Breast epithelium (tissue), 4 donors: ENCODE measurements around the gene EGLN1. TPM values are rescaled to one million over a fixed set of nuclear protein-coding genes. Genes with fewer than 3 reads are reported as not detected.

Experiments
- DNase-seq, 2 donors: peaks; one replicate each; pipeline ENCODE4 v3.0.0-alpha.2; 2019; ENCODE audit warnings: low spot score in 2 of 2
- H3K27ac ChIP-seq, 2 donors: fragments of 200-600 bp; sonication (generic) in 1 of 2; one replicate each; pipeline ENCODE4 v1.5.1; 2016 to 2019; ENCODE audit warnings: mild to moderate bottlenecking in 1 of 2
- H3K27me3 ChIP-seq, 2 donors: fragments of 200-600 bp; sonication (generic) in 1 of 2; one replicate each; pipeline versions ENCODE4 v1.5.1 to v1.6.0; 2017 to 2019; ENCODE audit warnings: control low read depth in 1 of 2, mild to moderate bottlenecking in 1 of 2
- H3K36me3 ChIP-seq: fragments of 200-600 bp; one replicate; pipeline ENCODE4 v1.5.1; 2019
- H3K4me1 ChIP-seq, 2 donors: fragments of 200-600 bp; sonication (generic); one replicate each; pipeline ENCODE4 v1.5.1; 2016 to 2019; ENCODE audit warnings: control low read depth in 1 of 2
- H3K4me3 ChIP-seq, 3 donors: fragments of 200-600 bp; sonication (generic); 1 replicate in 2 of 3; 2 replicates in 1 of 3; pipeline ENCODE4 v1.5.1; 2016 to 2019; ENCODE audit warnings: mild to moderate bottlenecking in 3 of 3, moderate library complexity in 2 of 3
- H3K9me3 ChIP-seq, 2 donors: fragments of 200-600 bp; sonication (generic) in 1 of 2; one replicate each; pipeline ENCODE4 v1.5.1; 2016 to 2019; ENCODE audit warnings: control low read depth in 1 of 2
- CTCF ChIP-seq, 3 donors: fragments of 450-650 bp; IDR thresholded peaks; one replicate each; pipeline ENCODE4 v1.5.1; 2016 to 2017; ENCODE audit warnings: antibody characterized with exemption in 3 of 3, mild to moderate bottlenecking in 3 of 3, moderate library complexity in 3 of 3
- POLR2A ChIP-seq: fragments of 450-650 bp; IDR thresholded peaks from one replicate; pipeline ENCODE4 v1.6.1; 2016; ENCODE audit warnings: antibody characterized with exemption, mild to moderate bottlenecking, moderate library complexity
- POLR2AphosphoS5 ChIP-seq, 3 donors: sonication (generic); formaldehyde crosslinking; IDR thresholded peaks; one replicate each; pipeline ENCODE4 v1.6.1; 2017; ENCODE audit warnings: antibody characterized with exemption in 3 of 3
- intact Hi-C: fragments of 100-400 bp; cut with DNase I; formaldehyde crosslinking; loops from one replicate; pipeline ENCODE4 v1.15.1; 2023; ENCODE audit warnings: low total_unique reads
- total RNA-seq, 3 donors: library from RNA; depleted of rRNA; stranded (reverse); fragments of >200 nt; gene quantifications; one replicate each; pipeline ENCODE4 v1.1.0, GENCODE V29; 2016

EGLN1 gene
- total RNA-seq, 3 donors from 2014 or later, result 33.8 to 45.6 (median 38.1) TPM

GRCh38 chr1:231411036-231411531 is 11.0 kb downstream of the EGLN1 start:
- intact Hi-C loops, result no loop called here
- H3K4me1 ChIP-seq, result no peaks in the 10 kb centered on the region

DNA sequence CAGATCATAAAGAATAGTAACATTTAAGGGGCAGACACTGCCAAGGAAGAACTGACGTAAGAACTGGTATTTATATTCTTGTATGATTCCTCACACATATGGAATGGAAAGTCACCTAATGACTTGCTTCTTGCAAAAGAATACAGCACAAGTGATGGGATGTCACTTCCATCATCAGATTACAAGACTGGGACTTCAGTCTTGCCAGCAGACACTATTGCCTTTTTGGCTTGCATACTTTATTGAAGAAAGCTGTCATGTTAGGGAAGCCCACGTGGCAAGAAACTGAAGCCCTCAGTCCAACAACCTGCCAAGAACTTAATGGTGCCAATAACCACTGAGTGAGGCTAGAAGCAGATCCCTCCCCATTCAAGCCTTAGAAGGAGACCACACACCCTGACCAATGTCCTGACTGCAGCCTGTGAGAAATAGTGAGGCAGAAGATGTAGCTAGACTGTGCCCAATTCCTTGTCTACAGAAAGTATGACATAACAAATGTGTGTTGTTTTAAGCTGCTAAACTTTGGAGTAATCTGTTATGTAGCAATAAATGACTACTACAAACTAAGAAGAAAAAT is 12.0 kb downstream of the EGLN1 start:
- Histone ChIP-seq H3K27me3 (no peaks in the 10 kb centered on the region), H3K9me3 (no peaks in the 10 kb centered on the region), H3K36me3 (no peaks in the 10 kb centered on the region), H3K4me3 (no peak overlapping the region), H3K27ac (no peak overlapping the region), H3K4me1 (peaks cover 0 to 5% of the 10 kb centered on the region in 2 donors)
- intact Hi-C loops, result no loop called here
- TF ChIP-seq POLR2A (no peak), POLR2AphosphoS5 (IDR thresholded peaks at IDR 0.05) (no peak), CTCF (IDR thresholded peaks at IDR 0.05) (no peak)
- DNase-seq, result no peak

More at GRCh38 chr1:231411036-231411531, 11.0 kb downstream of the EGLN1 start:
- Histone ChIP-seq H3K9me3 (no peaks in the 10 kb centered on the region), H3K36me3 (no peaks in the 10 kb centered on the region), H3K27me3 (no peaks in the 10 kb centered on the region), H3K27ac (no peak overlapping the region), H3K4me3 (no peak overlapping the region)
- TF ChIP-seq CTCF (IDR thresholded peaks at IDR 0.05), result no peak
- no peak for TF ChIP-seq POLR2AphosphoS5 (IDR thresholded peaks at IDR 0.05)
- no peak for TF ChIP-seq POLR2A
- no peak for DNase-seq

- intact Hi-C loops, result no loop called here
These were observed 13.5 kb downstream of the EGLN1 start for GRCh38 chr1:231408528-231409094.

GRCh38 chr1:231407547-231408396 is 14.3 kb downstream of the EGLN1 start:
- intact Hi-C loops, result no loop called here
- peaks cover 0 to 5% of the 10 kb centered on the region in 2 donors for H3K4me1 ChIP-seq
- DNase-seq, result no peak
- no peaks in the 10 kb centered on the region for H3K27me3 ChIP-seq
- peak overlapping the region in 1 of 3 donors; percentile 14 for H3K4me3 ChIP-seq
- H3K27ac ChIP-seq, result peak overlapping the region; percentile 39 to 54
- no peaks in the 10 kb centered on the region for H3K36me3 ChIP-seq
- H3K9me3 ChIP-seq, result no peaks in the 10 kb centered on the region
- TF ChIP-seq POLR2AphosphoS5 (IDR thresholded peaks at IDR 0.05) (no peak), POLR2A (no peak), CTCF (IDR thresholded peaks at IDR 0.05) (no peak)

More at GRCh38 chr1:231408528-231409094, 13.5 kb downstream of the EGLN1 start:
- H3K4me3 ChIP-seq, result no peak overlapping the region
- H3K4me1 ChIP-seq, result peaks cover 0 to 5% of the 10 kb centered on the region in 2 donors
- DNase-seq, result no peak
- H3K27ac ChIP-seq, result peak overlapping the region; percentile 39 to 54
- H3K9me3 ChIP-seq, result no peaks in the 10 kb centered on the region
- no peaks in the 10 kb centered on the region for H3K27me3 ChIP-seq
- no peak for TF ChIP-seq CTCF (IDR thresholded peaks at IDR 0.05)
- no peak for TF ChIP-seq POLR2A
- no peak for TF ChIP-seq POLR2AphosphoS5 (IDR thresholded peaks at IDR 0.05)
- no peaks in the 10 kb centered on the region for H3K36me3 ChIP-seq
